SK-N-SH (cell line): ENCODE results near the gene NSUN5. TPM values are rescaled to one million over a fixed set of nuclear protein-coding genes. Genes with fewer than 3 reads are reported as not detected.

Experiments used
- CTCF ChIA-PET: fragments of 300-600, 350-600 bp; formaldehyde crosslinking; extraction: SDS; loops from one replicate; lab custom pipeline; 2021; lab: Yijun Ruan, JAX
- POLR2A ChIA-PET: fragments of 350-600 bp; sonication (Branson Sonifier 250); formaldehyde crosslinking; extraction: SDS; loops from one replicate; lab custom pipeline; 2020; ENCODE audit warnings: antibody characterized with exemption, inconsistent platforms; lab: Yijun Ruan, JAX
- DNase-seq: peaks from one replicate; pipeline ENCODE4 v3.0.0; 2012
- H2AFZ ChIP-seq: fragments of 200-600 bp; sonication (generic); 2 replicates; pipeline ENCODE4 v1.8.1; 2016; ENCODE audit warnings: antibody characterized with exemption, mild to moderate bottlenecking, low read depth
- H3F3A ChIP-seq: fragments of 200-600 bp; sonication (generic); replicated peaks from 2 replicates; pipeline ENCODE3; 2016; ENCODE audit warnings: antibody characterized with exemption, mild to moderate bottlenecking; ENCODE audit not compliant: insufficient read depth
- H3K27ac ChIP-seq, 2 experiments: fragments of 200-500 bp in 1 of 2; fragments of 200-600 bp in 1 of 2; sonication (Bioruptor generic) in 1 of 2; sonication (generic), shearing (Covaris generic) in 1 of 2; 2 replicates each; pipeline versions ENCODE4 v1.5.1 to v1.6.1; 2014 to 2016; ENCODE audit warnings: low read depth in 2 of 2, inconsistent platforms in 1 of 2, low read length in 1 of 2, mild to moderate bottlenecking in 1 of 2, mixed read lengths in 1 of 2
- H3K27me3 ChIP-seq: fragments of 200-600 bp; sonication (generic), shearing (Covaris generic); 2 replicates; pipeline ENCODE4 v1.6.1; 2016; ENCODE audit warnings: mixed run types; ENCODE audit not compliant: insufficient read depth
- H3K36me3 ChIP-seq, 2 experiments: fragments of 200-500 bp in 1 of 2; fragments of 200-600 bp in 1 of 2; sonication (Bioruptor generic) in 1 of 2; sonication (generic) in 1 of 2; replicated peaks in 1 of 2; 2 replicates each; pipeline versions ENCODE3 to v1.5.1; 2014 to 2016; ENCODE audit warnings: low read length in 1 of 2, mild to moderate bottlenecking in 1 of 2; ENCODE audit not compliant: insufficient read depth in 2 of 2, control insufficient read depth in 1 of 2
- H3K4me1 ChIP-seq, 2 experiments: fragments of 200-500 bp in 1 of 2; fragments of 200-600 bp in 1 of 2; sonication (Bioruptor generic) in 1 of 2; sonication (generic), shearing (Covaris generic) in 1 of 2; 2 replicates each; pipeline versions ENCODE4 v1.5.1 to v1.6.1; 2014 to 2016; ENCODE audit warnings: low read depth in 1 of 2, low read length in 1 of 2, mixed run types in 1 of 2; ENCODE audit not compliant: insufficient read depth in 2 of 2, control insufficient read depth in 1 of 2
- H3K4me2 ChIP-seq: fragments of 200-600 bp; sonication (generic), shearing (Covaris generic); 2 replicates; pipeline ENCODE4 v1.6.1; 2017; ENCODE audit warnings: mixed run types
- H3K4me3 ChIP-seq, 2 experiments: fragments of 200-500 bp in 1 of 2; fragments of 200-600 bp in 1 of 2; sonication (Bioruptor generic) in 1 of 2; sonication (generic), shearing (Covaris generic) in 1 of 2; 2 replicates each; pipeline versions ENCODE4 v1.5.1 to v1.8.1; 2014 to 2016; ENCODE audit warnings: low read depth in 2 of 2, inconsistent platforms in 1 of 2, low read length in 1 of 2, mild to moderate bottlenecking in 1 of 2, mixed read lengths in 1 of 2, moderate library complexity in 1 of 2
- H3K79me2 ChIP-seq: fragments of 200-600 bp; sonication (generic); 2 replicates; pipeline ENCODE4 v1.8.1; 2017; ENCODE audit warnings: mild to moderate bottlenecking; ENCODE audit not compliant: insufficient read depth
- H3K9ac ChIP-seq: fragments of 200-600 bp; sonication (generic); 2 replicates; pipeline ENCODE4 v1.6.1; 2017; ENCODE audit warnings: mixed run types
- H3K9me2 ChIP-seq: fragments of 200-600 bp; sonication (generic); 2 replicates; pipeline ENCODE4 v1.6.1; 2017; ENCODE audit warnings: mixed run types
- H3K9me3 ChIP-seq: fragments of 200-600 bp; sonication (generic); 2 replicates; pipeline ENCODE4 v1.6.1; 2017; ENCODE audit warnings: mixed run types, mild to moderate bottlenecking, moderate library complexity
- H4K20me1 ChIP-seq: fragments of 200-600 bp; sonication (generic); 2 replicates; pipeline ENCODE4 v1.6.1; 2017; ENCODE audit warnings: mild to moderate bottlenecking, mixed run types; ENCODE audit not compliant: insufficient read depth
- CHD2 ChIP-seq: fragments of 150-350 bp; IDR thresholded peaks from 2 replicates; pipeline ENCODE4 v1.6.1; 2018; ENCODE audit warnings: low read length; ENCODE audit not compliant: partially characterized antibody
- CTCF ChIP-seq: fragments of 200-600 bp; sonication (generic); IDR thresholded peaks from 2 replicates; pipeline ENCODE4 v1.6.1; 2017; ENCODE audit warnings: antibody characterized with exemption, mild to moderate bottlenecking, moderate library complexity
- EZH2phosphoT487 ChIP-seq: fragments of 200-600 bp; sonication (generic); IDR thresholded peaks from 2 replicates; pipeline ENCODE4 v1.6.1; 2017; ENCODE audit warnings: low read depth, mixed run types, mild to moderate bottlenecking, antibody characterized with exemption, moderate library complexity, borderline replicate concordance
- FOXM1 ChIP-seq: IDR thresholded peaks from 2 replicates; pipeline ENCODE4 v1.4.0; 2012; ENCODE audit warnings: low read depth, mild to moderate bottlenecking
- GABPA ChIP-seq: IDR thresholded peaks from 2 replicates; pipeline ENCODE4 v1.4.0; 2012; ENCODE audit warnings: low read depth, mild to moderate bottlenecking
- GATA2 ChIP-seq: sonication (generic); formaldehyde crosslinking; IDR thresholded peaks from 2 replicates; pipeline ENCODE4 v1.5.0; 2020; ENCODE audit warnings: mild to moderate bottlenecking, missing genetic modification reagents
- IRF3 ChIP-seq: fragments of 150-350 bp; IDR thresholded peaks from 2 replicates; pipeline ENCODE4 v1.6.1; 2016; ENCODE audit warnings: mild to moderate bottlenecking, low read depth, low read length
- MXI1 ChIP-seq: IDR thresholded peaks from 2 replicates; pipeline ENCODE4 v1.6.1; 2012; ENCODE audit warnings: mild to moderate bottlenecking, low read depth, low read length, improper control_type of control experiment
- NFIC ChIP-seq: IDR thresholded peaks from 2 replicates; pipeline ENCODE4 v1.4.0; 2012; ENCODE audit warnings: borderline replicate concordance
- PBX3 ChIP-seq: IDR thresholded peaks from 2 replicates; pipeline ENCODE4; 2012
- RAD21 ChIP-seq: IDR thresholded peaks from 2 replicates; pipeline ENCODE4 v1.6.1; 2012; ENCODE audit warnings: mild to moderate bottlenecking, low read length
- SIN3A ChIP-seq: IDR thresholded peaks from 2 replicates; pipeline ENCODE4 v1.6.1; 2012; ENCODE audit warnings: low read depth, mild to moderate bottlenecking, low read length, moderate library complexity, borderline replicate concordance
- SMC3 ChIP-seq: IDR thresholded peaks from 2 replicates; pipeline ENCODE4 v1.6.1; 2012; ENCODE audit warnings: low read depth, low read length, improper control_type of control experiment
- TEAD4 ChIP-seq: IDR thresholded peaks from 2 replicates; pipeline ENCODE4 v1.4.0; 2012; ENCODE audit warnings: mild to moderate bottlenecking, borderline replicate concordance; ENCODE audit not compliant: insufficient read depth
- ZBTB33 ChIP-seq: IDR thresholded peaks from 2 replicates; pipeline ENCODE4 v1.4.0; 2012; ENCODE audit warnings: low read depth, borderline replicate concordance
- WGBS: methylation state at CpG from one replicate; pipeline ENCODE4 v1.1.6; 2017; ENCODE audit warnings: low lambda C conversion rate; 5-methylcytosine and 5-hydroxymethylcytosine counted together
- polyA plus RNA-seq, 3 experiments: library from polyadenylated mRNA; depleted of rRNA; stranded (reverse); fragments of >200 nt; gene quantifications; 2 replicates each; pipeline ENCODE4 v1.2.3, GENCODE V29; 2012

The NSUN5 gene
- polyA plus RNA-seq, 1 of the 3 experiments (the other 2 are of a cell fraction), result 59.2 TPM

- ChIA-PET POLR2A (no interaction called here), CTCF (interaction anchor here (4.0 to 4.3 kb wide), 2 partner anchors 11 to 139 kb away, joined by 18 to 24 read pairs; no protein-coding TSS in a partner anchor)
- Histone ChIP-seq H3K36me3 (no peaks in the 10 kb centered on the region), H3K9me2 (no peaks in the 10 kb centered on the region), H4K20me1 (no peaks in the 10 kb centered on the region), H3K79me2 (peaks cover 12% of the 10 kb centered on the region; the same call in 1 of the 2 replicates), H3K4me1 (peaks cover 0 to 5% of the 10 kb centered on the region in 2 experiments; a peak in 1 of 4 replicates), H2AFZ (no peak overlapping the region), H3K27me3 (no peaks in the 10 kb centered on the region), H3K4me3 (no peak overlapping the region), H3K27ac (no peak overlapping the region), H3K9ac (no peak overlapping the region), H3K9me3 (no peaks in the 10 kb centered on the region), H3F3A (no peaks in the 10 kb centered on the region), H3K4me2 (no peak overlapping the region)
- TF ChIP-seq MXI1 (no peak), EZH2phosphoT487 (no peak), RAD21 (no peak), PBX3 (no peak), NFIC (no peak), CHD2 (no peak), GATA2 (no peak), FOXM1 (no peak), SMC3 (no peak), ZBTB33 (no peak), SIN3A (no peak), TEAD4 (no peak), IRF3 (no peak), GABPA (no peak), CTCF (no peak)
- 60% methylated on average over 4 of the region's 4 CpGs for WGBS
- no peak for DNase-seq
Measured at GRCh38 chr7:73313521-73313906, 4.9 kb upstream of the NSUN5 start.
